Suprapubic skin (tissue), 4 donors: ENCODE data around the gene MICAL2.

Experiments
- CTCF ChIP-seq, 2 donors: fragments of 200-600 bp in 1 of 2; fragments of 450-650 bp in 1 of 2; sonication (generic) in 1 of 2; IDR thresholded peaks; one replicate each; pipeline ENCODE4 v1.5.1; 2016 to 2019; ENCODE audit warnings: antibody characterized with exemption in 2 of 2, mild to moderate bottlenecking in 1 of 2, moderate library complexity in 1 of 2
- EP300 ChIP-seq: sonication (generic); formaldehyde crosslinking; IDR thresholded peaks from one replicate; pipeline ENCODE4 v1.6.1; 2017; ENCODE audit warnings: antibody characterized with exemption
- POLR2A ChIP-seq, 2 donors: fragments of 450-650 bp; IDR thresholded peaks; one replicate each; pipeline ENCODE4 v1.6.1; 2017; ENCODE audit warnings: antibody characterized with exemption in 2 of 2, mild to moderate bottlenecking in 2 of 2, moderate library complexity in 2 of 2
- POLR2AphosphoS5 ChIP-seq, 3 donors: sonication (generic); formaldehyde crosslinking; IDR thresholded peaks; one replicate each; pipeline ENCODE4 v1.6.1; 2017; ENCODE audit warnings: antibody characterized with exemption in 3 of 3

GRCh38 chr11:12170984-12171383 is 60.6 kb downstream of the MICAL2 start:
- TF ChIP-seq CTCF (IDR thresholded peaks at IDR 0.05) (no peak), POLR2A (IDR thresholded peaks at IDR 0.05) (no peak), POLR2AphosphoS5 (IDR thresholded peaks at IDR 0.05) (no peak), EP300 (no peak)
